GM12872 (cell line): ENCODE measurements around the gene BPIFB1.

Experiments used
- TF ChIP-seq, protein P1 (sequence below): IDR thresholded peaks from 3 replicates; pipeline ENCODE4 v1.5.1; 2011; ENCODE audit warnings: low read depth, mild to moderate bottlenecking, low read length, moderate library complexity; ENCODE audit not compliant: insufficient read depth

Gene BPIFB1

DNA sequence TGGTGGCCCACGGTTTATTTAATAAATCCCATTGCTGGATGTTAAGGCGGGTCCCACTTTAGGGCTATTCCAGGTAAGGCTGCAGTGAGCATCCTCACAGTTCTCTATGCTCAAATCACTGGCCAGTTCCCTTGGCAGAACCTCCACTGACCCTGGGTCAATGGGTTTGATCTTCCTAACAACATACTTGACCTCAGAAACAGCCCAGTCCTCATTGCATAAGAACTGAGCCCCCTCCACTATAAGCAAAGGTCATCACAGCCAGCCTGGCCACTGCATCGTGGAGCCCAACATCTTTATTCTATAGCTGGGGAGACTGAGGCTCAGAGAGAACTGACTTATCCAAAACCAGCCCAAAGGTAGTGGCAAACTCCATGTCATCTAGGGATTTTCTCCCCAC is 4.3 kb upstream of the BPIFB1 start:
- TF ChIP-seq, protein P1, sequence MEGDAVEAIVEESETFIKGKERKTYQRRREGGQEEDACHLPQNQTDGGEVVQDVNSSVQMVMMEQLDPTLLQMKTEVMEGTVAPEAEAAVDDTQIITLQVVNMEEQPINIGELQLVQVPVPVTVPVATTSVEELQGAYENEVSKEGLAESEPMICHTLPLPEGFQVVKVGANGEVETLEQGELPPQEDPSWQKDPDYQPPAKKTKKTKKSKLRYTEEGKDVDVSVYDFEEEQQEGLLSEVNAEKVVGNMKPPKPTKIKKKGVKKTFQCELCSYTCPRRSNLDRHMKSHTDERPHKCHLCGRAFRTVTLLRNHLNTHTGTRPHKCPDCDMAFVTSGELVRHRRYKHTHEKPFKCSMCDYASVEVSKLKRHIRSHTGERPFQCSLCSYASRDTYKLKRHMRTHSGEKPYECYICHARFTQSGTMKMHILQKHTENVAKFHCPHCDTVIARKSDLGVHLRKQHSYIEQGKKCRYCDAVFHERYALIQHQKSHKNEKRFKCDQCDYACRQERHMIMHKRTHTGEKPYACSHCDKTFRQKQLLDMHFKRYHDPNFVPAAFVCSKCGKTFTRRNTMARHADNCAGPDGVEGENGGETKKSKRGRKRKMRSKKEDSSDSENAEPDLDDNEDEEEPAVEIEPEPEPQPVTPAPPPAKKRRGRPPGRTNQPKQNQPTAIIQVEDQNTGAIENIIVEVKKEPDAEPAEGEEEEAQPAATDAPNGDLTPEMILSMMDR: no peak

DNA sequence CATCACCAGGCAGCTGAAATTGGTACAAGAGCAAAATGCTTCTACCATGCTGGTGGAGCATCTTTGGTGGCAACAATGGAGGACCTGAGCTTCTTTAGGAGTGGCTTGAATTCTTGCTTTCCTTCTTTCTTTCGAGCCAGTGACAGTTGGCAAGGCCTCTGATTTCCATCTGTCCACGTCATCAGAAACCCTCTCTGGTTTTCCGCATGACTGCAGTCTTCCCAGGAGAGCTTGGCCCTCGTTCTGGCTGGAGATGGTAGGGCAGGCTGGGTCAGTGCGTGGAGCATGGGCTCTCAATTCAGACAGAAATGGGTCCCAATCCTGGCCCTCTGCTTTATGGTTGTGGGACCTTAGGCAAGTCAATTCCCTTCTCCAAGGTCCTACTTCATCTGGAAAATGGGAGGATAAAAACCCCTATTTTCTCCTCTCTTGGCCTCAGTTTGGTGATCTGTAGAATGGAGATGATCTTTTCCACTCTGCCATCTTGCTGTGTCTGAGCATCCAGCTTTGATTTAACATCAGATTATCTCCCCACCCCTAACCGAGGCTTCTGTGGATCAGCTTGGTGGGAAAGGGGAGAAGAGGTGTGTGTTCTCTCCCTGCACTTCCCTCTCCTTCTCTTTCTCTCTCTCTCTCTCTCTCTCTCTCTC is 3.6 kb upstream of the BPIFB1 start:
- TF ChIP-seq, protein P1: no peak

DNA sequence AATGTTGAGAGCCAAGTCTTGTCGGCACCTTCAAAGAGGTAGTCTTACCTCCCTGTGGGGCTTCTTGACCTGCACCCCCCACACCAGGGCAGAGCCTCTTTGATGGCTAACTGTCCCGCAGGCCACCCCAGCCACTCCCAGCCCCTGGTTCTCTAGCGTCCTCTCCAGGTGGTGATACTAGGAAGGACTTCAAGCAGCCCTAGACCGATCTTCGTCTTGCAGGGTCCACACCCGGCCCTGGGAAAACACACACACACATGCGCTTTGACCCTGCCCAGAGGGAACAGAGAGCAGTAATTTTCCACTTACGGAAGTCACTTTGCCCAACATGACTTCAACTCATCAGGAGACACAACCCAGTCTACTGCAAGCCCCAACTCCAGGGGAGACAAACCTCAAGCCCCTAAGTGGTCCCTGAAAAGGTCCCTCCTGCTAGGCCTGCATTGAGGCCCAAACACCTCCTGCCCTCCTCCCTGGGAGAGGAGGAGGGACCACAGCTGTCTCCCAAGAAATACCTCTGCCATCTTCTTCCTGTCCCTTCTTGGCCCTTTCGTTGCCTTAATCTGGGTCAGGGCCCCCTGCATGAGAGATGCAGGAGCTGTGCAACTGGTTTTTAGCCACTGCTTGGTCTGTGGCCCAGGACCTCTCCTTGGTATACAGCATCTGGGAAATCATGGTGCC is 2.9 kb upstream of the BPIFB1 start:
- TF ChIP-seq, protein P1: no peak

DNA sequence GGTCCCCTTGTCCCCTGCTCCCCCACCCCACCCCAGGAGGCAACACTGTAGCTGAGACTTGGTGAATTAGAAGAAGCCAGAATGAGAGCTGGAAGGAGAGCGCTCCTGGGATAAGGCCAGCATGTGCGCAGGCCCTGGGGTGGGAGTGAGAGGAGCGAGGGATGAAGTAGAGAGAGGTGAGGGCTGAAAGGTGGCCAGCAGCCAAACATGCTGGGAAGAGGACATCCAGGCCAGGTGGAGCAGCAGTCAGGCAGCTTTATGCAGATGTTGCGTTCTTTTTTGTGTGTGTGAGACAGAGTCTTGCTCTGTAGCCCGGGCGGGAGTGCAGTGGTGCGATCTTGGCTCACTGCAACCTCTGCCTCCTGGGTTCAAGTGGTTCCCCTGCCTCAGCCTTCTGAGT is 2.2 kb upstream of the BPIFB1 start:
- TF ChIP-seq, protein P1: no peak

DNA sequence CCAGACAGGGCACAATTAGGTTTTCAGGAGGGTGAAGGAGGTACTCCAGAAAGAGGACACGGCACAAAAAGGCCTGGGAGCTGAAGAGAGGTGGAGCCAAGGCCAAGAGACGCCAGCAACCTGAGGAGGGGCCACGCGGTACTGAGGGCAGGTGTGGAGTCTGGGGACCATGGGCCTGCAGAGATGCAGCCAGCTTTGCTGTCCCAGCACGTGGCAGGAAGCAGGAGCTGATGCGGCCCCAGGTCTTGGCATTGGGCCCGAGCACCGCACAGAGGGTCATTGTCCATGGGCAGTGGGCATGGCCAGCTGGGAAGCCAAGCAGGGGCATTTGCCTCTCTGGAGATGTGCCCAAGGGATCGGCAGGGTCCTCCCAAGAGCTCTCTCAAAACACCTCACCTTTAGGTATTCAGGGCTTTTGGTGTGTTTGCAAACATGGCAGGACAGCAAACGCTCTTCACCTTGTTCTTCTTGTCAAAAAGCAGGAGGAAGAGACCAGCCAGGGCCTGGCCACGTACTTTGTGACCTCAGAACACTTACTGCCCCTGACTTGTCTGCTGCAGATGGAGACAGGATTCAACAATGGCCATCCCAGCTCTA is 1.4 kb upstream of the BPIFB1 start:
- TF ChIP-seq, protein P1: no peak

DNA sequence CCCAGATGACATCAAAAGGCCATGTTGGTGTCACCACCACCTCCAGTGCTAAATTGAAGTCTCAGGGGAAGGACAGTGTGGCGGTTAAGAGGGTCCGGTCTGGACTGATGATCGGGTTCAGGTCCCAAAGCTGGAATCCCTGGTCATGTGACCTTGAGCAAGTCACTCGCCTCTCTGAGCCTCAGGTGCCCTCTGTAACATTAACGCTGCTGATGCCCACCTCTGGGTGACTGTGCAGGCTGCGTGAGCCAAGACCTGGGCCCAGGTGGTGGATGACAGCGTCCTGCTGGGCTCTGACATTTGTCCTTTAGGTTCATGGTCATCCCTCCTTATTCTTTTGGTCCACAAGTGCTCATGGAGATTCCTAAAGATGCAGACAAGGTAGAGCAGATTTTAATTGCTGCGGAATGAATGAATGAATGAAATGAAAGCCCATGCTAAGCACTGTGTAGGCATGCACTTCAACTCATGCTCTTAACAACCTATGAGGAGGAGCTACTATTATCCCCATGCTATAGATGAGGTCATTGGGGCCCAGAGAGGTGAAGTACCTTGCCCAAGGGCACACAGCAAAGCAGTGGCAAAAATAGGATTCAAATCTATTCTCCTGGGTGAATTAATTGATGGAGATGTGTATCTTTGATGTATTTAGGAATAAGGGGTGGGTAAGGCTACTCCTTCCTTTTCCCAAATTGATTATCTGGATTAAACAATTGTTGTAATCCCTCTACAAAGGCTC is 649 bp upstream of the BPIFB1 start:
- TF ChIP-seq, protein P1: no peak

DNA sequence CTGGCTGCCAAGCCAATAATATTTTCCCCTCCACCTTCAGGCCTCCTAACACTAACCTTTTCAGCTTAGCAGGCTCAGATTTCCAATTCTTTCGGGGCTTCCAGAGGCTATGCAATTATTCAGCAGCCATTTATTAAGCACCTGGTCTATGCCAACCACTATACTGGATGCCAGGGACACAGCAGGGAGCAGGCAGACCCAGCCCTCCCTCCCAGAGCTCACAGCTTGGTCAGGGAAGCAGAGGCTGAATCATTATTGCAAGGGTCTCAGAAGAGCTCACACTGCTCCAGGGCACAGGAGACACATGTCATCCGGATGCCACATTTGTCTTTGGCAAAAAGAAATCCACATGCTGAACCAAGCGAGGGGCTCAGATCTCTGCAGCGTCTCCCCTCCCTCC is 1.3 kb downstream of the BPIFB1 start:
- TF ChIP-seq, protein P1: no peak
